Measurements from ENCODE around the gene ANTXR1. TPM values are rescaled to one million over a fixed set of nuclear protein-coding genes. Genes with fewer than 3 reads are reported as not detected.

ANTXR1 gene
- total RNA-seq, 1 donor from 2014 or later, result 43.1 TPM

DNA sequence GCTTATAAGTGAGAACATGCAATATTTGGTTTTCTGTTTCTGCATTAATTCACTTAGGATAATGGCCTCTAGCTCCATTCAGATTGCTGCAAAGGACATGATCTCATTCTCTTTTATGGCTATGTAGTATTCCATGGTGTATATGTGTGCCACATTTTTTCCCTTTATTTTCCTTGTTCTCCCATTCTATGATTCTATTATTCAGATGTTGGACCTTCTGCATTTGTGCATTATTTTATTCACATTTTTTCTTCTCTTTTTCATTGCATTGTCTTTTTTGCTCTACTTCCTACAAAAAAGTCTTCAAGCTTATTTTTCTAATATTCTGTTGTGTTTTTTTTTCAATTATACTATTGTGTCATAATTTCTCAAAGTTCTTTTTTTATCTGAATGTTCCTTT, 11.1 kb upstream of the ANTXR1 start:
- DNase-seq (ENCODE audit: extremely low read depth, low read depth, low spot score), result no peak

DNA sequence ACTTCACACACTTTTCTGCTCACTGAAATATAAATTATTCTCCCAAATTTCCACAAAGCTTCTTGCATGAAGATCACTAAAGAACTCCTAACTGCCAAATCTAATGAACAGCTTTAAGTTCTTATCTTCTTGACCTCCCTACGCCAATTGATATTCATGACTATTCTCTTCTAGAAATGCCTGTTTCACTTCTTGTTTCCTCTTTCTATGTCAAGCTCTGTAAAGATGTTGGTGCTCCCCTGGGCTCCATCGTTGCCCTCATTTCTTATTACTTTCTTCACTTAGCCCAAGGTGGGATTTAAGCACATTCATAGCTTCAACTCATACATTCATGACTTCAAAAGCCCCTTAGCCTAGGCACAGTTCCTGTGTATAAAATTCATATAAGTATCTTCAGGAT, 9.2 kb upstream of the ANTXR1 start:
- no peak for DNase-seq (ENCODE audit: extremely low read depth, low read depth, low spot score)

DNA sequence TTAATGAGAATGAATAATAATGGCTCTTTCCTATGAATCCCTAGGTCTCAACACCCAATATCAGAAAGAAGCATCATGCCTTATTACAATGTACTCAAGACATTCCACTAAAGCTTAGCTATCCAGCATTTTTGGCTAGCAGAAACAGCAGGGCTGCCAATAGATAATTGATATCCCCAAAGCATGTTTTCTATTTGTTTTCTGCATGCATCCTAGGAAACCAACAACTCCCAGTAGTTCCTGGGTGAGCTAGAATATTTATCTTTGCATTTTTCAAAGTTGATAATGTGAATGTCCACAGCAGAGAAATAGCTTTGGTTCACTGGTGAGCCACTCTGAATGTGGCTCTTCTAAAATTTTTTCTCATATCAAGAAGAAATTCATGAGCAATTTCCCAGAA, 5.8 kb upstream of the ANTXR1 start:
- no peak for DNase-seq (ENCODE audit: extremely low read depth, low read depth, low spot score)

DNA sequence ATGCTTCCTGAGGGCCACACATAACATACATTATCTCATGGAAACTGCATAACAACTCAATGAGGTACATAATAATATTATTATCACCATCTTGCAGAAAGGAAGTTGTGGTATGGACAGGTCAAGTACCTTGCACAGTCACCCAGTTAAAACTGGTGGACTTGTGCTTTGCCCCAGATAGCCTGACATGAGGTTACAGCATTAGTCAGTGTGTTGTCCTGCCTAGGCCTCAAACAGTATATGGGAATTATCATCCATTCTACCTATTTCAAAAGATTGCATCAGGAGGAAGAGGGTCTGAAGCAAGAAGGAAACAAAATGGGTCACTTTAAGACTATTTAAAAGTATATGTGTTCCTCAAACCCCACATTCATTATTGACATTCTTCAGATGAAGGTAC, 5.4 kb upstream of the ANTXR1 start:
- DNase-seq (ENCODE audit: extremely low read depth, low read depth, low spot score), result no peak

DNA sequence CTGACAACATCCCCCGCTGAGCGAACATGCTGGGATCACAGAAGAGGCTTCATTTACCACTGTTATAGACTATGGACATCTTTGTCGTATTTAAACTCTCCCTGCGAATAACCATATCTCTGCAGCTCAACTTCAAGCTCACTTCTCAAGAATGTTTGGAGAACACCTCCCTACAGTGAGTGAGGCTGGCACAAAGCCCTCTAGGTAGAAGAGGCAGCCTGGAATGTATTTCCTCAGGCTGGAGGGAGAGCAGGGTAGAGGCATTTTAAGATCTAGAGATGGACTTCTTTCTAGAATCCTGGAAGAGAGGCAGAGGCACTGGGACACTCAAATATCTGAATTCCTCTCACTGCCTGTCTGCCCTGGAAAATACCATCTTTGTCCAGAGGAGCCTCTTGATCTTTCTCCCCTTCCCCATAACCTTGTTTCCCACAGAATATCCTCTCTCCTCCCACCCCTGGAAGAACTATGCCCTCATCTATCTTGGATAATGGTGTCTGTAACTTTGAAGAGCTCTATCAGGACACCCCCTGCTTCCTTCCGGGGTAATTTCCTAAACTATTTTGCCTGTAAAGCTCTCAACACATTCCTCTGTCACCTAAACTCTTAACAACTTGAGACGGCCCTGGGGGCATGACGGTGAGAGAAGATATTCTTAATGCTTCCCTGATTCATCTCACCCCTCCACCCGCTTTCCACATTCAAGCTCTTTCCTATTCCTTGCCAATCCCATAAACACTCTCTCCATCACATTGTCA, 2.4 kb upstream of the ANTXR1 start:
- DNase-seq (ENCODE audit: extremely low read depth, low read depth, low spot score), result no peak

DNA sequence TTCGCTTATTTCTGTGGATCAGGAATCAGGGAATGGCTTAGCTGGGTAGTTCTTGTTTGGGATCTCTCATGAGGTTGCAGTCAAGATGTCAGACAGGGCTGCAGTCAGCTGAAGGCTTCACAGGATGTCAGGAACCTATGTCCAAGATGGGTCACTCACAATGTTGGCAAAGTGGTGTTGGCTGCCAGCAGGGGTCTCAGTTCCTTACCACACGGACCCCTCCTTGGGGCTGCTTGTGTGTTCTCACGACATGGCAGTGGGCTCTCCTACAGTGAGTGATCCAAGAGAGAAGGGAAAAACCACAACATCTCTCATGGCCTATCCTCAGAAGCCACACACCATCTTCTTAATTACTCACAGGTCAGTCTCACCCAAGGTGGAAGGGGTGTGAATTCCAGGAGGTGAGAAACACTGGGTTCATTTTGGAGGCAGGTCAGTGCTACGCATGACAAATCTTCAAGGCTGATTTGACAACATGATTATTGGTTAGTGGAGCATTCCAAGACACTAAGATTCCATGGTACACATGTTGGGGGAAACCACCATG, 1.3 kb upstream of the ANTXR1 start:
- no peak for DNase-seq (ENCODE audit: extremely low read depth, low read depth, low spot score)

DNA sequence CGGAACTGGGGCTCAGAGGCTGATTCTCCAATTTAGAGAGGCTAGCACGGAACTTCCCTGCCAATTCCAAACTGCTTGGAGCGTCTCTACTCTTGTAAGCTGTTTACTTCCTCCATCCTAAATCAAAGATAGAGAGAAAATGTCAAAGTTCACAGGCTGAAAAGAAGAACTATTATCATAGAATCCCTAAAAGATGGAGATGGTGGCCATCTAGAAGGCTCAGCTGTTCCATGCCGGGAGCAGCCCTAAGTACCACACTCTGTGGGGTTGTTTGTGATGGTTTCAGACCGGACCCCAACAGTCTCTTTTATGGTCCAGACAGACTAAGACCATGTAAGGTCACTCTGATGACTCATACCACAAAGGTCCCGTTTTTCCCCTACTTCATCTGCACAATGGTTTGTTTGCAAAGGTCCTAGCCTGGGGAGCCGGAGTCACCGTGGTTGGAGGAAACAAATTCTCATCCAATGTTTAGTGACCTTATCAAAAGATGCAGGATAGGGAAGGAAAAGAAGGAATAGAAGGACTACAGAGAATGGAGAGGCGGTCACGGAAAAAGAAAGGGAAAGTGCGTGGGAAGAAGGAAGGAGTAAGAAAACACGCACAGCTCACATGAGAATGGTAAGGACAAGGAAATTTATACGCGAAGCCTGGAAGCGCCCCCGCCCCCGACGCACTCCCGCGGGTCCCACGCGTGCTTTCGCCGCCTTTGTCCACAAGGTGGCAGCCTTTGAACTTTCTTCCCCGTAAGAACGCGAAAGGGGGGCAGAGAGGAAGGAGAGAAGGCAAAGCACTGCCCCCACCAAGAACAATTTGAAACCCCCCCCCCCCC, 453 bp upstream of the ANTXR1 start:
- DNase-seq (ENCODE audit: extremely low read depth, low read depth, low spot score), result no peak

DNA sequence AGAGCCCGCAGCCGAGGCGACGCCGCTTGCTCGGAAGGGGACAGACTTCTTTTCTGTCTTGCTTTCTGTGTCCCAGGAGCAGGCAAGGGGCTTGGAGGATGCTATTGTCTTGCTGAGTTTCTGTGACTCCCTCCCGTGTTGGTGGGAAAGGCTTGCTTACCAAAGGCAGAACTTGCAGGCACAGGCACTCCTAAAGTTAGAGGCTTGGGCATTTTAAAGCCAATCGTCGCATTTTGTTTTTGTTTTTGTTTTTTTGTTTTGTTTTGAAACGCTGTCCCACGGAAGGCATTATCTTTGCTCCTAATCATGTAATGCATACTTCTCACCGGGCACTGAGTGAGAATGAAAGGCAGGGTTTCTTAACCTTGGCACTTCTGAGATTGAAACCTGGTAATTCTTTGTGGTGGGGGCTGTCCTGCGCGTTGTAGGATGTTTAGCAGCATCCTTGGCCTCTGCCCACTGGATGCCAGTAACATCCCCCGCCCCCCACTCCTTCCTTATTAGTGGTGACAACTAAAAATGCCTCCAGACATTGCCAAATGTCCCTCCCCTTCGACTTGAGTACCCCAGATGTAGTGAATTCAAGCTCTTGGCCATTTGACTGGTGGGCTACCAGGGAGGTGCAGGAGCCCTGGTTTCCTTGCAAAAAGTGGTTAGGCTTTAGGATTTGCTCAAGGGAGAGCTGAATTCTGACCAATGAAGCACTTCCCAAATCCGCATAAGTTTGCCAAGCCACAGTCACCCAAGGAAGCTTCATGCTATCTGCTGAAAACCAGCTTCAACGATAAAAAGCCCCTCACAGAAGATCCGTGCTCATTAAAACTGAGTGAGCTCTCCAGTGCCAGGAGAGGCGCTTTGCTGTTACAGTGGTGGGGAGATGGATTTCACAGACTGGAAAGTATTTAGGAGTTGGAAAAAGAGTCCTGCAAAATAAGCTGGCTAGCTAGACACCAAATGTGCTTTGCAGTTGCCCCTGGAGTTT, 1.2 kb downstream of the ANTXR1 start:
- DNase-seq (ENCODE audit: extremely low read depth, low read depth, low spot score), result no peak

DNA sequence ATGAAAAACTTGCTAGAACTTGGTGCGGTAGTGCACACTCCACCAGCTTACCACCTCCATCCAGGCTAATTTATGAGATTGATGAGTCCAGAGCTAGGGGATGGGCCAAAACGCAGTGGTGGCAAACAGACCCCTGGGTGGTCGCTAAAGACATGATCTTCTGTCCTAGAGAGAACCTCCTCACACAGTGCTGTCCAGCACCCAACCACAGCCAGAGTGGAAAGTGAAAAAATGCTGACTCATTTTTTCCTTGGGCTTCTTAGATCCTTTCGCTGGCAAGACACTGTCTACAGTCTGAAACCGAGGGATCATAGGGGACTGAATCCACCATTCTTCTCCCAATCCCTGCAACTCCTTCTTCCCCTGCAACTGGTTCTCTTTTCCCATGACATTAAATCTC, 4.1 kb downstream of the ANTXR1 start:
- DNase-seq (ENCODE audit: extremely low read depth, low read depth, low spot score), result no peak

DNA sequence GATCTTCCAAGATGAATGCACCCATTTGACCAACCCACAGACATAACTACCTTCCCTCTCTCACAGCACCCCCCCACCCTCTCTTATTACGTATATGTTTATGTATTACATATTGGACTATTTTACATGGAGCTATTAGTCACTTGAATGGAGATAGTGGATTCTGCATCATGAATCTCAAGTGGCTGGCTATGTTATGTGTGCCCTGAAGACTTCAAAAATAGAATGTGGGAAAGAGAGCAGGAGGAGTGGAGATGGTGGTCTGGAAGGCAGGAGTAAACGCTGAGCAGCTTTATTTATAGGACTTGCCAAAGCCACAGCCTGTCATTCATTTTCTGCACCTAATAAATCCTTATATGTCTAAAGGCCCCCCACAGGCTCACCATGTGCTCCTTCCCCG, 4.9 kb downstream of the ANTXR1 start:
- DNase-seq (ENCODE audit: extremely low read depth, low read depth, low spot score), result no peak

DNA sequence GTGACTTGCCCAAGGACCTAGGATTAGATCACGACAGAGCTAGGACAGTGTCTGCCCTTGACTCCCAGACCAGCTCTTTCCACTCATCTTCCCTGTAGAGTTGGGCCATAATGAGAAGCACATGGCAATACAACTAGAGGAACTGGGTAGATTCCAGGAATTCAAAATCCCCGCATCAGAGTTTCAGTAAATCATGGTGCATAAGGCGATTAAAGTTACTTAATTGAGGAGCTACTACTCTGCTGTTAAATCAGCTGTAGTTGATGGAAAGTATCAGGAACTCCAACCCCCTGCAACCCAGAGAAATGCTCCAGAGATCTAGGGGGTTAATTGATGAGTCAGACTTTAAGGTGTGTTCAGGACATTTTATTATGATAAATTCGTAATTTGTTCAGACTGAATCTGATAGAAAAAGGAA, 5.7 kb downstream of the ANTXR1 start:
- DNase-seq (ENCODE audit: extremely low read depth, low read depth, low spot score), result no peak

DNA sequence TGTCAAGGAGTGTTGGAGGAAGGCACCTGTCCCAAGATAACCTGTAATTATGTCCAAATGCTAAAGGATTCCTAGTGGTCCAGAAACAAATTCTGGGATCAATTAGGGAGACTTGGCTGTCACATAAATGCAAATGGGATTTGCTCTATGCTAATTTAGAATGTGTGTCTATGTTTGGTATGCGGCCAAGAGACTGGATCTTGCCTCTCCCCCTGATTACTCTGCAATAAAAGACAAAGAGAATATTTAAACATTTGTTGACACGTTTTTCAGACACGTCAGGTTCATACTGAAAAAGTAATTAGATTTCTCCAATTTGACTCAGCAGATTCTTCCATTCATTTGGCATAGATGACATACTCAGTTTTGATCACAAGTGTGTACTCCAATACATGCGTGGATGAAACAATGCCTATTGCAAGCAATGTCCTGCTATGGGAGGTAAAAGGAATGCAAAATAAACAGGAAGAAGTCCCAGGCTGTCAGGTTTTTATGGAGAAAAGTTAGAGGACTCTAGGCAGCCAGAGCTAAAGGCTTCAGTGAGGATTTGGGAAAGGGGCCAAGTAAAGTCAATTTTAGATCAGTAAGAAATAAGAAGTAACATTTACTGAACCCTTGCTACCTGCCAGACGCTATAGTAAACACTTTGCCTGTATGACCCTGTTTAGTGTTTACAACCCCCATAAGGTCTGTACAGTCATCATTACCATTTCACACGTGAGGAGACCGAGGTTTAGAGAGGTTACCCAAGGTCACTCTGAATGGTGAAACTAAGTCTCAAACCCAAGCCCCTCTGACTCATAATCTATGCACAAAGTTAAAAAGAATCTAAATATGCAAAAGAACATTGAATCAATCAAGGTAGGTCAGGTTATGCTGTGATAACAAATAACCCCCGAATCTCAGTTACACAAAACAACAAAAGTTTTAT, 7.8 kb downstream of the ANTXR1 start:
- DNase-seq (ENCODE audit: extremely low read depth, low read depth, low spot score), result no peak

DNA sequence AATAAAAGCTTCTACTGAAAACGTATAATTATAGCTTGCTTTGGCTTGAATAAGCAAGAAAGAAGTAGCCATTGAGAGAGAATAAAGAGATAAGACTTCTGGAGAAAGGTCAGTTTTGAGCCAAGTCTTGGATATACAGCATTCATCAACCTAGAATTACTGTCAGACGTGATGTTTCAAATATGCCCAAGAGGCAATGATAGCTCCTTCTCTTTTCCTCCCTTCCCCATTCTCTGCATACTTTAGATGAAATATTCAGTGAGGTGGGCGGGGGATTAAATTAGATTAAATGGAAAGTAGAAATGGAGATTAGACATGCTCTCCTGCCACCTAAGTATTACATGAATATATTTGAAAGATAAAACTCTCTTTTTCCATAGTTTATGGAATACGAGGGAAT, 8.7 kb downstream of the ANTXR1 start:
- DNase-seq (ENCODE audit: extremely low read depth, low read depth, low spot score), result no peak

DNA sequence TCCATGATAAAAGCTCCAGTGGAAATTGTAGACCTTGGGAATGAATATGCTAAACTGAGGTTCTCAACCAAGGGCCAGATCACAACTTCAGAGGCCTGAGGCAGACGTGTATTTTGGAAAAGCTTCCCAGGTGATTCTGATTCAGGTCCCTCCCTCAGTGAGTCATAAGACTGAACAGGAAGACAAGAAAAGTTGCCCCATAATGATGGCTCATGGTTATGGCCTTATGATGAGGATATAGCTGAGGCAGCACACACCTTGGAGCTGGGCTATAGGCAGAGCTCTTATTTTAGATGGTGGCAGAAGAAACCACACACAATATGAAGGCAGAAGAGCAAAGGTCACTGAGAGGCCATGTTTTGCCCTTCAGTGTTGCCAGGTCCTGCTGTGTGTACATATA, 9.6 kb downstream of the ANTXR1 start:
- no peak for DNase-seq (ENCODE audit: extremely low read depth, low read depth, low spot score)

DNA sequence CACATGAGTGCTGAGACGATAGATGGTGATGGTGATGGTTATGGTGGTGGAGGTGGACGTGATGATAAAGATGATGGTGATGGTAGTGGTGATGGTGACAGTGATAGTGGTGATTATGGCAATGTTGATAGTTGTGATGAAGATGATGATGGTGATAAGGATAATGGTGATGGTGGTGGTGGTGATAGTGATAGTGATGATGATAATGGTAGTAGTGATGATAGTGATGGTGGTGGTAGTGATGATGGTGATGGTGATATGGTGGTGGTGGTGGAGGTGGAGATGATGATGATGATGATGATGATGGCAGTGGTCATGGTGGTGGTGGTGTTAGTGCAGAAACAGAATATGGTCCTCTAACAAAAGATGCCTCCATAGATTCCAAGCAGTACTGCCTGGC, 10.3 kb downstream of the ANTXR1 start:
- no peak for DNase-seq (ENCODE audit: extremely low read depth, low read depth, low spot score)

DNA sequence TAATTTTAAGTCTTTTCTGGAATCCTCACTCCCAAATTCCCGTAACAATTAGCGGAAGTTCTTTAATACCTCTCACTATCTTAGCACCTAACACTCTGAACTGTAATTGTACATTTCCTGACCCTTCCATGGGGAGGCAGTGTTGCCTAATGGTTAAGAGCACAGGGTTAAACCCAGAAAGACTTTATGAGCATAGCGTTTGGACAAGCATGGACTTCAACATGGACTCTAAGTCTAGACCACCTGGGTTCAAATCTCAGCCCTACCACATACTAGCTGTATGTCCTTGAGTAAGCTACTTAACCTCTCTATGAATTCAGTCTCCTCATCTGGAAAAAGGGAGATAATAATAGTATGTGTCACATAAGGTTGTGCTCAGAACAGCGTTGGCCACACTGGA, 13.0 kb downstream of the ANTXR1 start:
- peak; percentile 68 for DNase-seq (ENCODE audit: extremely low read depth, low read depth, low spot score)

DNA sequence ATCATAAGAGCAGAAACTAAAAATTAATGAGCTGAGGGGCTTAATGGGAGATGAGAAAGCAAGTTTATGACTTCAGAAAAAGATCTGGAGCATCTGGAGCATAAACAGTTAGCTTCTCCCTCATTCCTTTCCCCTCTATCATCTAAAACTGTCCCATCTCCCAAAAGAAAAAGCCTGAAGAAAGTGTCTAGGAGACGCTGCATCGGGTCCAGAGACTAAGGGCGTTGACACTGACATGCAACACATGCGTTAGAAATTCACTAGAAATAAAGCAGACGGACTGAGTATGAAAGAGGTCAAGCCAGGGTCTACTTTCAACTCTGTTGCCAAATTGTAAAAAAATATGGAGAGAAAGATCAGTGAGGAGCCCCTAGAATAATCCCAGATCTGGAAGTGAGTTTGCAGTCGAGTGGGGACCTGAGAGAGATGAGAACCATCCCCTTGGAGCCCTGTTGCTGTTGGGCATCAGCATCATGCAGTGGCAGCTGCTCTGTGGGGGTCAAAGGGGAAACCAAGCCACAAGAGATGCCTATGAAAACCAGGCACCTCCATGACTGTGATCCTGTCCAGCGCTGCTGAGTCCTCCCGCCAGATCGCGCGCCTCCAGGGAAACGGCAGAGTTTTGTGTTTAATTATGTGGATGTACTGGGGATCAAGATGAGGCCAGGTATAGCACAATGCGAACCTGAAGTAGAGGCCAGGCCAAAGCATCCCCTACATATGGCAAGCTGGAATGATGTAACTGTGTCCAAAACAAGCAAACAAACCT, 13.9 kb downstream of the ANTXR1 start:
- no peak for DNase-seq (ENCODE audit: extremely low read depth, low read depth, low spot score)

DNA sequence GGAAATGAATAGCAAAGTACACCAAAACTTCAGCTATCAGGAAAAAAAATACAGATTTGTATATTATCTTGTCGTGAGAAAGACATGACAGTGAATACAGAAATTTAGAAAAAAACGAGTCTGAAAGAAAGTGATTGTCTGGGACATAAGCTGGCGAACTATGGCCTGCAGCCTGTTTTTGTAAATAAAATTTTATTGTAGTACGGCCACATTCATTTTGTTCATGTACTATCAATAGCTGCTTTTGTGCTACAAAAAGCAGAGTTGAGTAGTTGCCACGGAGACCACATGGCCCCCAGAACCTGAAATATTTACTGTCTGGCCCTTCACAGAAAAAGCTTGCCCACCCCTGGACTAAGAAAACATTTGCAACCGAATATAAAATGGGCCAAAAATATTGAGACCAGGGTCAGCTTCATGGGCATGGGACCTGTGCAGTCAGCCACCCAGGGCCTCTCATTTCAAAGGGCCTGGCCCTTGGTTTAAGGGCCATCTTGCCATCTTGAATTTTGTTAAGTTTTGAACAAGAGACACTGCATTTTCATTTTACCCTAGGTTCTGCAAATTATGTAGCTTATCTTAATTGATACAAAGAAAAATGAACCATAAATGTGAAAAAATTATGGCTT, 17.9 kb downstream of the ANTXR1 start:
- DNase-seq (ENCODE audit: extremely low read depth, low read depth, low spot score), result no peak

DNA sequence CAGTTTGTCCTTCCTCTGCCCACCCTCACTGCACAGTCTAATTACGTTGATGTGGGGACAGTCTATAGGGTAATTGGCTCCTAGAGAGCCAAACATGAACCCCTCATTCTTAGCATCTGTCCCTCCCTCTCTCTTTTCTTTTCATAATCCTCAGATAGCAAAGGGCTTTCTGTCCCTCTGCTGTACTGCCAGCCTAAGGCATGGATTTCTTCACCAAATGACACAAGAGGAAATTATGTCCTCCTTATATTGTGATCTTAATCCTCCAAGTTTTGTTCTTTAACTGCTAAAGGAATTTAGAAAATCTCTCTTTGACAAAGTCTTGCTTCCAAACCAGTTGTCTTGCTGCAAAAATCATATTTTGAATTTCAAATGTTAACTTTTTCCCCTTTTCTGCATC, 18.5 kb downstream of the ANTXR1 start:
- DNase-seq (ENCODE audit: extremely low read depth, low read depth, low spot score), result no peak
